Mesendoderm (in vitro differentiated cells): ENCODE measurements around the gene CABLES1.

ENCODE experiments used
- DNase-seq: peaks from one replicate; pipeline ENCODE4 v3.0.0; 2013
- H2AK5ac ChIP-seq: 2 replicates; pipeline ENCODE4 v1.6.1; 2013; ENCODE audit warnings: low read length, inconsistent platforms
- H2BK120ac ChIP-seq: 2 replicates; pipeline ENCODE4 v1.6.1; 2013; ENCODE audit warnings: low read depth, mild to moderate bottlenecking, low read length, moderate library complexity, mixed read lengths
- H2BK15ac ChIP-seq: replicated peaks from 2 replicates; pipeline ENCODE4 v1.6.1; 2013; ENCODE audit warnings: low read depth, mild to moderate bottlenecking, moderate library complexity
- H2BK5ac ChIP-seq: 2 replicates; pipeline ENCODE4 v1.6.1; 2013; ENCODE audit warnings: low read length, inconsistent platforms
- H3K18ac ChIP-seq: 2 replicates; pipeline ENCODE4 v1.6.1; 2013; ENCODE audit warnings: mild to moderate bottlenecking, low read length, mixed read lengths
- H3K23ac ChIP-seq: one replicate; pipeline ENCODE4 v1.6.1; 2013; ENCODE audit warnings: low read length
- H3K27ac ChIP-seq: 2 replicates; pipeline ENCODE4 v1.5.1; 2013; ENCODE audit warnings: low read depth, mild to moderate bottlenecking, inconsistent platforms, low read length, moderate library complexity
- H3K27me3 ChIP-seq: 2 replicates; pipeline ENCODE4 v1.6.1; 2013; ENCODE audit warnings: low read length, control low read depth, mild to moderate bottlenecking, inconsistent platforms; ENCODE audit not compliant: insufficient read depth, poor library complexity
- H3K36me3 ChIP-seq: 2 replicates; pipeline ENCODE4 v1.6.1; 2013; ENCODE audit warnings: low read length, inconsistent platforms; ENCODE audit not compliant: control insufficient read depth, insufficient read depth
- H3K4ac ChIP-seq: one replicate; pipeline ENCODE4 v1.6.1; 2013; ENCODE audit warnings: low read depth, mild to moderate bottlenecking, low read length, moderate library complexity
- H3K4me1 ChIP-seq: 2 replicates; pipeline ENCODE4 v1.6.1; 2013; ENCODE audit warnings: low read depth, low read length, inconsistent platforms; ENCODE audit not compliant: control insufficient read depth
- H3K4me2 ChIP-seq: 2 replicates; pipeline ENCODE4 v1.6.1; 2013; ENCODE audit warnings: low read length
- H3K4me3 ChIP-seq: 2 replicates; pipeline ENCODE4 v1.5.1; 2013; ENCODE audit warnings: mild to moderate bottlenecking, low read length
- H3K56ac ChIP-seq: one replicate; pipeline ENCODE4 v1.6.1; 2013; ENCODE audit warnings: low read length
- H3K79me1 ChIP-seq: 2 replicates; pipeline ENCODE4 v1.6.1; 2013; ENCODE audit warnings: low read length, inconsistent platforms
- H3K79me2 ChIP-seq: 2 replicates; pipeline ENCODE4 v1.6.1; 2013; ENCODE audit warnings: mild to moderate bottlenecking, low read length; ENCODE audit not compliant: control insufficient read depth, insufficient read depth
- H3K9ac ChIP-seq: 2 replicates; pipeline ENCODE4 v1.6.1; 2013; ENCODE audit warnings: low read length, inconsistent platforms
- H4K5ac ChIP-seq: one replicate; pipeline ENCODE4 v1.6.1; 2013; ENCODE audit warnings: low read length
- H4K8ac ChIP-seq: one replicate; pipeline ENCODE4 v1.6.1; 2013; ENCODE audit warnings: low read depth, mild to moderate bottlenecking, control low read depth, low read length, moderate library complexity
- WGBS: extraction: QIAGEN DNeasy Blood & Tissue Kit; methylation state at CpG from one replicate; pipeline ENCODE4 v1.1.7; 2013; ENCODE audit warnings: low lambda C conversion rate, missing lambda C conversion rate; ENCODE audit not compliant: insufficient coverage; ENCODE audit errors: extremely low coverage; 5-methylcytosine and 5-hydroxymethylcytosine counted together

The CABLES1 gene

GRCh38 chr18:23127090-23127489 is 8.2 kb upstream of the CABLES1 start:
- no peak overlapping the region for H3K9ac ChIP-seq
- no peak for DNase-seq
- H3K4me3 ChIP-seq = no peak overlapping the region
- no peak overlapping the region for H4K5ac ChIP-seq
- no peak overlapping the region for H2BK5ac ChIP-seq
- H3K23ac ChIP-seq = no peak overlapping the region
- H3K79me2 ChIP-seq = no peaks in the 10 kb centered on the region
- H2BK15ac ChIP-seq = no peak overlapping the region
- no peaks in the 10 kb centered on the region for H3K79me1 ChIP-seq
- H3K27ac ChIP-seq = no peak overlapping the region
- no peak overlapping the region for H2BK120ac ChIP-seq
- no peak overlapping the region for H3K4me2 ChIP-seq
- H3K4me1 ChIP-seq = no peaks in the 10 kb centered on the region
- H2AK5ac ChIP-seq = no peak overlapping the region
- no peak overlapping the region for H3K4ac ChIP-seq
- H4K8ac ChIP-seq = no peak overlapping the region
- no peak overlapping the region for H3K18ac ChIP-seq
- WGBS = no CpG with 5 or more reads among the region's 6 CpGs
- no peak overlapping the region for H3K56ac ChIP-seq
- H3K27me3 ChIP-seq = no peaks in the 10 kb centered on the region
- no peaks in the 10 kb centered on the region for H3K36me3 ChIP-seq

GRCh38 chr18:23129355-23130002 is 5.8 kb upstream of the CABLES1 start:
- H4K5ac ChIP-seq = no peak overlapping the region
- no peaks in the 10 kb centered on the region for H3K79me2 ChIP-seq
- no peak overlapping the region for H3K9ac ChIP-seq
- no peak overlapping the region for H3K4me3 ChIP-seq
- WGBS = no CpG with 5 or more reads among the region's 8 CpGs
- no peaks in the 10 kb centered on the region for H3K79me1 ChIP-seq
- H3K4ac ChIP-seq = no peak overlapping the region
- DNase-seq = no peak
- no peak overlapping the region for H2AK5ac ChIP-seq
- no peak overlapping the region for H3K27ac ChIP-seq
- no peak overlapping the region for H3K4me2 ChIP-seq
- no peak overlapping the region for H2BK120ac ChIP-seq
- no peak overlapping the region for H3K23ac ChIP-seq
- H4K8ac ChIP-seq = no peak overlapping the region
- no peaks in the 10 kb centered on the region for H3K27me3 ChIP-seq
- no peak overlapping the region for H3K18ac ChIP-seq
- H2BK15ac ChIP-seq = no peak overlapping the region
- no peaks in the 10 kb centered on the region for H3K36me3 ChIP-seq
- H2BK5ac ChIP-seq = no peak overlapping the region
- H3K4me1 ChIP-seq = no peaks in the 10 kb centered on the region
- H3K56ac ChIP-seq = no peak overlapping the region

- Histone ChIP-seq H3K56ac (no peak overlapping the region), H4K8ac (no peak overlapping the region), H3K4me2 (no peak overlapping the region), H2BK15ac (no peak overlapping the region), H2BK120ac (no peak overlapping the region), H3K36me3 (no peaks in the 10 kb centered on the region), H3K27ac (no peak overlapping the region), H3K27me3 (no peaks in the 10 kb centered on the region), H2BK5ac (no peak overlapping the region), H4K5ac (no peak overlapping the region), H3K18ac (no peak overlapping the region), H3K4me1 (no peaks in the 10 kb centered on the region), H3K4ac (no peak overlapping the region), H3K9ac (no peak overlapping the region), H3K4me3 (no peak overlapping the region), H2AK5ac (no peak overlapping the region), H3K23ac (no peak overlapping the region), H3K79me1 (no peaks in the 10 kb centered on the region), H3K79me2 (peaks cover 3% of the 10 kb centered on the region)
- WGBS = 100% methylated on average over 1 of the region's 8 CpGs
- DNase-seq = peak; percentile 86
Observed at GRCh38 chr18:23131693-23132319, 3.5 kb upstream of the CABLES1 start.

- Histone ChIP-seq H3K56ac (peak overlapping the region; percentile 77), H2AK5ac (no peak overlapping the region), H3K4ac (no peak overlapping the region), H4K5ac (no peak overlapping the region), H2BK15ac (no peak overlapping the region), H3K18ac (peak overlapping the region; percentile 98), H3K4me3 (peak overlapping the region; percentile 3), H3K4me2 (peak overlapping the region; percentile 85), H3K9ac (peak overlapping the region; percentile 63), H2BK120ac (no peak overlapping the region), H2BK5ac (no peak overlapping the region), H3K27me3 (no peaks in the 10 kb centered on the region), H4K8ac (no peak overlapping the region), H3K36me3 (no peaks in the 10 kb centered on the region), H3K79me1 (peaks cover 6% of the 10 kb centered on the region), H3K4me1 (peaks cover 5% of the 10 kb centered on the region), H3K27ac (peak overlapping the region; percentile 29), H3K23ac (no peak overlapping the region), H3K79me2 (peaks cover 20% of the 10 kb centered on the region)
- DNase-seq = peak; percentile 94
- no CpG with 5 or more reads among the region's 18 CpGs for WGBS
Observed at GRCh38 chr18:23133860-23134779, 1.2 kb upstream of the CABLES1 start.

GRCh38 chr18:23135550-23136325 is 453 bp downstream of the CABLES1 start:
- WGBS = no CpG with 5 or more reads among the region's 134 CpGs
- H3K4me2 ChIP-seq = peak overlapping the region; percentile 85
- peak overlapping the region; percentile 98 for H3K18ac ChIP-seq
- peak overlapping the region; percentile 77 for H3K56ac ChIP-seq
- peak overlapping the region; percentile 53 for H3K27ac ChIP-seq
- H4K5ac ChIP-seq = no peak overlapping the region
- peaks cover 12% of the 10 kb centered on the region for H3K79me1 ChIP-seq
- DNase-seq = peak; percentile 44
- H2BK5ac ChIP-seq = no peak overlapping the region
- peaks cover 5% of the 10 kb centered on the region for H3K4me1 ChIP-seq
- no peak overlapping the region for H2AK5ac ChIP-seq
- H3K23ac ChIP-seq = no peak overlapping the region
- H2BK120ac ChIP-seq = peak overlapping the region; percentile 56
- peak overlapping the region; percentile 96 for H3K4ac ChIP-seq
- no peaks in the 10 kb centered on the region for H3K36me3 ChIP-seq
- H3K79me2 ChIP-seq = peaks cover 32% of the 10 kb centered on the region
- H3K9ac ChIP-seq = peak overlapping the region; percentile 63
- peak overlapping the region; percentile 65 for H3K4me3 ChIP-seq
- H2BK15ac ChIP-seq = peak overlapping the region; percentile 21
- H4K8ac ChIP-seq = peak overlapping the region; percentile 68
- no peaks in the 10 kb centered on the region for H3K27me3 ChIP-seq
